Ramos (cell line): ENCODE measurements around the gene PAX6.

Experiments
- in situ Hi-C: fragments of 300-500 bp; cut with MboI; formaldehyde crosslinking; loops from one replicate; pipeline ENCODE4 v1.14.3; 2022; ENCODE audit warnings: low sequenced_read_pairs; ENCODE audit not compliant: unreplicated experiment

PAX6 gene

GRCh38 chr11:31810779-31811647 is at the start of gene PAX6:
PAX6 (minus strand) TSS chr11:31811322; CDS start chr11:31806411, 4,911 bp downstream.
- in situ Hi-C loops = no loop called here

- in situ Hi-C loops = no loop called here
Observed at GRCh38 chr11:31860391-31860790, 49.3 kb upstream of the PAX6 start.

- in situ Hi-C loops = no loop called here
Observed at GRCh38 chr11:31856248-31856647, 45.1 kb upstream of the PAX6 start.

- in situ Hi-C loops = no loop called here
Observed at GRCh38 chr11:31855466-31855865, 44.3 kb upstream of the PAX6 start.

- in situ Hi-C loops = no loop called here
Observed at GRCh38 chr11:31850365-31850764, 39.2 kb upstream of the PAX6 start.

GRCh38 chr11:31847761-31848160 is 36.6 kb upstream of the PAX6 start:
- in situ Hi-C loops = no loop called here

GRCh38 chr11:31845331-31845730 is 34.2 kb upstream of the PAX6 start:
- in situ Hi-C loops = no loop called here

- in situ Hi-C loops = no loop called here
Observed at GRCh38 chr11:31844351-31844750, 33.2 kb upstream of the PAX6 start.

GRCh38 chr11:31841435-31841834 is 30.3 kb upstream of the PAX6 start:
- in situ Hi-C loops = no loop called here

GRCh38 chr11:31834237-31834636 is 23.1 kb upstream of the PAX6 start:
- in situ Hi-C loops = no loop called here

- in situ Hi-C loops = no loop called here
Observed at GRCh38 chr11:31830406-31830805, 19.3 kb upstream of the PAX6 start.

GRCh38 chr11:31828217-31828616 is 17.1 kb upstream of the PAX6 start:
- in situ Hi-C loops = no loop called here

- in situ Hi-C loops = no loop called here
Observed at GRCh38 chr11:31827455-31828206, 16.5 kb upstream of the PAX6 start.

GRCh38 chr11:31826536-31827438 is 15.7 kb upstream of the PAX6 start:
- in situ Hi-C loops = no loop called here

- in situ Hi-C loops = no loop called here
Observed at GRCh38 chr11:31825838-31826484, 14.8 kb upstream of the PAX6 start.

- in situ Hi-C loops = no loop called here
Observed at GRCh38 chr11:31824879-31825837, 14.0 kb upstream of the PAX6 start.

- in situ Hi-C loops = no loop called here
Observed at GRCh38 chr11:31824332-31824878, 13.3 kb upstream of the PAX6 start.

GRCh38 chr11:31823644-31824331 is 12.7 kb upstream of the PAX6 start:
- in situ Hi-C loops = no loop called here
